Hepatocyte (in vitro differentiated cells): ENCODE measurements around the gene NUDT13.

Source experiments
- CTCF ChIP-seq: fragments of 200-600 bp; sonication (generic); IDR thresholded peaks from 2 replicates; pipeline ENCODE4 v1.5.1; 2016; ENCODE audit warnings: antibody characterized with exemption, mild to moderate bottlenecking; ENCODE audit not compliant: poor library complexity
- EZH2phosphoT487 ChIP-seq: fragments of 200-600 bp; sonication (generic); IDR thresholded peaks from one replicate; pipeline ENCODE4 v1.6.1; 2018; ENCODE audit warnings: antibody characterized with exemption, mild to moderate bottlenecking, low read depth, moderate library complexity; ENCODE audit not compliant: unreplicated experiment, severe bottlenecking

GRCh38 chr10:73076360-73077183 is 33.7 kb upstream of the NUDT13 start:
- TF ChIP-seq CTCF = no peak
- no peak for TF ChIP-seq EZH2phosphoT487
